Neuronal stem cell (in vitro differentiated cells): ENCODE results near the gene MSX1.
"Not testable (repeated sequence)": the region's sequence is repeated elsewhere in the genome, so short reads cannot be mapped to it uniquely, and the experiment has no call there.

Source experiments
- DNase-seq: peaks from one replicate; pipeline ENCODE4 v3.0.0-alpha.2; 2013; ENCODE audit warnings: low spot score
- H2AFZ ChIP-seq: one replicate; pipeline ENCODE4 v1.6.1; 2013; ENCODE audit warnings: mild to moderate bottlenecking, low read length, inconsistent platforms
- H2AK5ac ChIP-seq: 2 replicates; pipeline ENCODE4 v1.6.1; 2013; ENCODE audit warnings: low read depth, mild to moderate bottlenecking, inconsistent platforms, low read length, moderate library complexity, mixed read lengths
- H2BK120ac ChIP-seq: 2 replicates; pipeline ENCODE4 v1.6.1; 2013; ENCODE audit warnings: low read depth, mild to moderate bottlenecking, inconsistent platforms, low read length, moderate library complexity, mixed read lengths
- H2BK12ac ChIP-seq: one replicate; pipeline ENCODE4 v1.6.1; 2013; ENCODE audit warnings: low read length, inconsistent platforms
- H2BK15ac ChIP-seq: 2 replicates; pipeline ENCODE4 v1.6.1; 2013; ENCODE audit warnings: mild to moderate bottlenecking, low read length, inconsistent platforms, mixed read lengths
- H2BK5ac ChIP-seq: one replicate; pipeline ENCODE4 v1.6.1; 2013; ENCODE audit warnings: inconsistent platforms, mild to moderate bottlenecking, low read length, moderate library complexity
- H3K14ac ChIP-seq: one replicate; pipeline ENCODE4 v1.6.1; 2013; ENCODE audit warnings: low read length, inconsistent platforms
- H3K18ac ChIP-seq: 2 replicates; pipeline ENCODE4 v1.6.1; 2013; ENCODE audit warnings: low read length, inconsistent platforms
- H3K23ac ChIP-seq: 2 replicates; pipeline ENCODE4 v1.6.1; 2013; ENCODE audit warnings: low read depth, mild to moderate bottlenecking, mixed read lengths, low read length, inconsistent platforms; ENCODE audit not compliant: poor library complexity
- H3K27ac ChIP-seq: replicated peaks from 3 replicates; pipeline ENCODE4 v1.5.1; 2013; ENCODE audit warnings: low read length, inconsistent platforms
- H3K27me3 ChIP-seq, 3 experiments: 2 replicates each; pipeline ENCODE4 v1.6.1; 2013; ENCODE audit warnings: low read length in 3 of 3, mild to moderate bottlenecking in 2 of 3, inconsistent platforms in 1 of 3, low read depth in 1 of 3, mixed read lengths in 1 of 3, moderate library complexity in 1 of 3; ENCODE audit not compliant: control insufficient read depth in 3 of 3, insufficient read depth in 3 of 3
- H3K36me3 ChIP-seq, 2 donors: replicated peaks in 1 of 2; 2 replicates each; pipeline ENCODE4 v1.6.1; 2013; ENCODE audit warnings: low read length in 2 of 2; ENCODE audit not compliant: control insufficient read depth in 2 of 2, insufficient read depth in 2 of 2
- H3K4ac ChIP-seq: 2 replicates; pipeline ENCODE4 v1.6.1; 2013; ENCODE audit warnings: inconsistent platforms, mild to moderate bottlenecking, low read length, moderate library complexity
- H3K4me1 ChIP-seq, 2 donors: 1 replicate in 1 of 2; 2 replicates in 1 of 2; pipeline ENCODE4 v1.6.1; 2013; ENCODE audit warnings: low read length in 2 of 2, low read depth in 1 of 2; ENCODE audit not compliant: control insufficient read depth in 2 of 2, insufficient read depth in 1 of 2
- H3K4me2 ChIP-seq: one replicate; pipeline ENCODE4 v1.6.1; 2013; ENCODE audit warnings: mild to moderate bottlenecking, low read length, inconsistent platforms; ENCODE audit not compliant: insufficient read depth, poor library complexity, severe bottlenecking
- H3K4me3 ChIP-seq, 2 donors: 2 replicates each; pipeline ENCODE4 v1.5.1; 2013; ENCODE audit warnings: low read length in 2 of 2, mild to moderate bottlenecking in 2 of 2, inconsistent platforms in 1 of 2, moderate library complexity in 1 of 2
- H3K79me1 ChIP-seq: one replicate; pipeline ENCODE4 v1.6.1; 2013; ENCODE audit warnings: low read depth, mild to moderate bottlenecking, inconsistent platforms, low read length, moderate library complexity
- H3K9ac ChIP-seq: one replicate; pipeline ENCODE4 v1.6.1; 2013; ENCODE audit warnings: mild to moderate bottlenecking, low read depth, low read length, inconsistent platforms; ENCODE audit not compliant: poor library complexity
- H3K9me3 ChIP-seq, 2 donors: replicated peaks in 1 of 2; 2 replicates each; pipeline versions ENCODE3 to v1.6.1; 2013; ENCODE audit warnings: low read length in 2 of 2, mild to moderate bottlenecking in 2 of 2, inconsistent platforms in 1 of 2, low read depth in 1 of 2, mixed read lengths in 1 of 2, moderate library complexity in 1 of 2; ENCODE audit not compliant: control insufficient read depth in 2 of 2, insufficient read depth in 1 of 2
- H4K8ac ChIP-seq: one replicate; pipeline ENCODE4 v1.6.1; 2013; ENCODE audit warnings: low read depth, mild to moderate bottlenecking, inconsistent platforms, low read length, moderate library complexity
- H4K91ac ChIP-seq: one replicate; pipeline ENCODE4 v1.6.1; 2013; ENCODE audit warnings: low read length, low read depth, mild to moderate bottlenecking, inconsistent platforms; ENCODE audit not compliant: poor library complexity
- WGBS, 2 donors: extraction: QIAGEN DNeasy Blood & Tissue Kit; methylation state at CpG; one replicate each; pipeline ENCODE4 v1.1.7; 2013; ENCODE audit warnings: missing lambda C conversion rate in 2 of 2, mixed read lengths in 1 of 2; ENCODE audit not compliant: insufficient read length in 2 of 2, insufficient replicate concordance in 1 of 2; ENCODE audit errors: extremely low coverage in 2 of 2; 5-methylcytosine and 5-hydroxymethylcytosine counted together

MSX1 gene

DNA sequence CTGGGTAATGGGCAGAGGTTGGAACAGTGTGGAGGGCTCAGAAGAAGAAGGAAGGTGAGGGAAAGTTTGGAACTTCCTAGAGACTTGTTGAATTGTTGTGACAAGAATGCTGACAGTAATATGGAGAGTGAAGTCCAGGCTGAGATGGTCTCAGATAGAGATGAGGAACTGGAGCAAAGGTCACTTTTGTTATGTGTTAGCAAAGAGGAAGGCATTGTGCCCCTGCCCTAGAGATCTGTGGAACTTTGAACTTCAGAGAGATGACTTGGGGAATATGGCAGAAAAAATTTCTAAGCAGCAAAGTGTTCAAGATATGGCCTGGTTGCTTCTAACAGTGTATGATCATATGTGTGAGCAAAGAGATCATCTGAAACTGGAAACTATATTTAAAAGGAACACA is 37.9 kb upstream of the MSX1 start:
- no peak overlapping the region for H4K91ac ChIP-seq
- no peak overlapping the region for H3K4ac ChIP-seq
- H2BK12ac ChIP-seq, result no peak overlapping the region
- no peak overlapping the region for H3K4me2 ChIP-seq
- H3K18ac ChIP-seq, result no peak overlapping the region
- no peak for DNase-seq
- no peak overlapping the region for H3K23ac ChIP-seq
- no peaks in the 10 kb centered on the region for H3K36me3 ChIP-seq
- no peak overlapping the region for H2AK5ac ChIP-seq
- no peak overlapping the region for H3K27ac ChIP-seq
- H3K4me3 ChIP-seq, result no peak overlapping the region
- H3K4me1 ChIP-seq, result peaks cover 0 to 8% of the 10 kb centered on the region in 2 donors
- H3K9ac ChIP-seq, result no peak overlapping the region
- no peak overlapping the region for H4K8ac ChIP-seq
- H3K9me3 ChIP-seq, result peaks cover 4 to 5% of the 10 kb centered on the region in 2 donors
- H3K27me3 ChIP-seq, result no peaks in the 10 kb centered on the region
- no peak overlapping the region for H2AFZ ChIP-seq
- H3K14ac ChIP-seq, result no peak overlapping the region
- no peak overlapping the region for H2BK15ac ChIP-seq
- no peak overlapping the region for H2BK5ac ChIP-seq
- no peak overlapping the region for H2BK120ac ChIP-seq
- no peaks in the 10 kb centered on the region for H3K79me1 ChIP-seq

DNA sequence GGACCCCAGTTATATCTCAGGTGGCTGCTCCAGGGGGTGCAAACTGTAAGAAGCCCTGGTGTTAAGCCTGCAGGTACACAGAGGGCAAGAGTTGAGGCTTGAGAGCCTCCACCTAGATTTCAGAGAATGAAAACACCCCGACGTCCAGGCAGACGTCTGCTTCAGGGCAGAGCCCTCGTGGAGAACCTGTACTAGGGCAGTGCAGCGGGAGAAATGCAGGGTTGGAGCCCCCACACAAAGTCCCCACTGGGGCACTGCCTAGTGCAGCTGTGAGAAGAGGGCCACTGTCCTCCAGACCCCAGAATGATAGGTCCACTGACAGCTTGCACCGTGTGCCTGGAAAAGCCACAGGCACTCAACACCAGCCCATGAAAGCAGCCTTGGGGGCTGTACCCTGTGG is 37.2 kb upstream of the MSX1 start:
- H4K8ac ChIP-seq, DNase-seq: not testable (repeated sequence)
- WGBS, 2 donors, result no CpG with 5 or more reads among the region's 6 CpGs

DNA sequence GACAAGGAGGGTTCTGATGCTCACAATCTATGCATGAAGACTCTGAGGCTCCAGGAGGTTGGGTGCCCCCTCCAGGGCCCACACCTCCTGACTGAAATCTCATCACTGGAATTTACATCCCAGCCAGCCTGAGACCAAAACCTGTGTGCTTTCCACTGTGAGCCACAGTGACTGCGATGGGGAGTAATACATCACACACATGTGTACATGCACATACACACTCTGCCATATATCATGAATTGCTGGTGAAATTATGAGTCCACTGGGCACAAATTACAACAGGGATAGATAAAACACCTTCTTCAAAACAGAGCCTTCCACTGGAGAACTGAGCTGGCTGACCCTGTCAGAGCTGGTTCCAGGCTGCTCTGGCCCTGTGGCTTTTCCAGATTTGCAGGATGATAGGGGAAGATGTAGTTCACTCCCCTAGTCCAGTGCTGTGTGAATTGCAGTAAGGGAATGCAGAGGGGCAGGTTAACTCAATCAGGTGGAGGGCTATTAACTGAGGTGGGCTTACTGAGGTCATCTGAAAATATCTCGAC is 35.8 kb upstream of the MSX1 start:
- H2BK15ac ChIP-seq, result no peak overlapping the region
- H3K79me1 ChIP-seq, result no peaks in the 10 kb centered on the region
- H4K8ac ChIP-seq, result no peak overlapping the region
- no peak overlapping the region for H2BK12ac ChIP-seq
- no peak overlapping the region for H3K14ac ChIP-seq
- no peak for DNase-seq
- H3K23ac ChIP-seq, result no peak overlapping the region
- H2AK5ac ChIP-seq, result no peak overlapping the region
- H3K18ac ChIP-seq, result no peak overlapping the region
- no peak overlapping the region for H3K27ac ChIP-seq
- H3K36me3 ChIP-seq, result no peaks in the 10 kb centered on the region
- H3K9me3 ChIP-seq, result peaks cover 4% of the 10 kb centered on the region in 2 donors
- no peak overlapping the region for H4K91ac ChIP-seq
- H2BK5ac ChIP-seq, result no peak overlapping the region
- peaks cover 0 to 8% of the 10 kb centered on the region in 2 donors for H3K4me1 ChIP-seq
- H3K4ac ChIP-seq, result no peak overlapping the region
- H2AFZ ChIP-seq, result no peak overlapping the region
- no peak overlapping the region for H3K4me2 ChIP-seq
- no peak overlapping the region for H2BK120ac ChIP-seq
- peaks cover 0 to 3% (median 0%) of the 10 kb centered on the region in 3 experiments for H3K27me3 ChIP-seq
- no CpG with 5 or more reads among the region's 2 CpGs for WGBS, 2 donors
- H3K9ac ChIP-seq, result no peak overlapping the region
- no peak overlapping the region for H3K4me3 ChIP-seq

More for the DNA sequence above, 37.2 kb upstream of the MSX1 start:
- H2BK15ac ChIP-seq, H3K23ac ChIP-seq, H2BK120ac ChIP-seq, H3K79me1 ChIP-seq, H3K18ac ChIP-seq, H4K91ac ChIP-seq, H2AK5ac ChIP-seq, H3K4me2 ChIP-seq, H3K14ac ChIP-seq, H3K9ac ChIP-seq, H3K27me3 ChIP-seq, H3K9me3 ChIP-seq, H2AFZ ChIP-seq, H3K4me1 ChIP-seq, H3K4ac ChIP-seq, H3K27ac ChIP-seq, H2BK5ac ChIP-seq, H3K36me3 ChIP-seq, H3K4me3 ChIP-seq, H2BK12ac ChIP-seq: not testable (repeated sequence)

DNA sequence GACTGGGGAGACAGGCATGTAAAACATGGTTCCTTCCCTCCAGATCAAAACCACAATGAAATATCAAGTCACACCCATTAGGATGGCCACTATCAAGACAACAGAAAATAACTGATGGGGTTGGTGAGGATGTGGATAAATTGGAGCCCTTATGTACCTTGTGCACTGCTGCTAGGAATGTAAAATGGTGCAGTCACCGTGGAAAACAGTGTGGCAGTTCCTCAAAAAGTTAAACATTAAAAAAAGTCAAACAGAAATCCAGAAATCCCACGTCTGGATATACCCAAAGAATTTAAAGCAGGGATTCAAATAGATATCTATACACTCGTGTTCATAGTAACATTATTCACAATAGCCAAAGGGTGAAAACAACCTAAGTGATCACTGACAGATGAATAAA is 35.2 kb upstream of the MSX1 start:
- Histone ChIP-seq H2BK15ac (no peak overlapping the region), H3K36me3 (no peaks in the 10 kb centered on the region), H4K91ac (no peak overlapping the region), H2BK120ac (no peak overlapping the region), H3K18ac (no peak overlapping the region), H3K23ac (no peak overlapping the region), H3K4me1 (peaks cover 0 to 8% of the 10 kb centered on the region in 2 donors), H3K9ac (no peak overlapping the region), H3K27ac (no peak overlapping the region), H3K4me2 (no peak overlapping the region), H3K4ac (no peak overlapping the region), H4K8ac (no peak overlapping the region), H2BK12ac (no peak overlapping the region), H2AK5ac (no peak overlapping the region), H2BK5ac (no peak overlapping the region), H3K9me3 (peaks cover 4% of the 10 kb centered on the region in 2 donors), H2AFZ (no peak overlapping the region), H3K14ac (no peak overlapping the region), H3K4me3 (no peak overlapping the region), H3K27me3 (peaks cover 0 to 3% (median 0%) of the 10 kb centered on the region in 3 experiments), H3K79me1 (no peaks in the 10 kb centered on the region)
- no peak for DNase-seq
- no CpG with 5 or more reads among the region's 3 CpGs for WGBS, 2 donors
